Measurements from ENCODE around the gene PROX2. TPM values are rescaled to one million over a fixed set of nuclear protein-coding genes. Genes with fewer than 3 reads are reported as not detected.
A peak's percentile ranks its signal among the peaks of the same experiment; 100 is the strongest.

Gene PROX2
- total RNA-seq, 1 donor from 2014 or later: not detected

- no peak for TF ChIP-seq CTCF (IDR thresholded peaks at IDR 0.05)
- no peak for DNase-seq (ENCODE audit: low spot score in 2 of 2)
- H3K4me1 ChIP-seq: peaks cover 2 to 13% of the 10 kb centered on the region in 2 donors
- no peaks in the 10 kb centered on the region for H3K36me3 ChIP-seq
- intact Hi-C loops (cut with DNase I): loop anchor here (10.0 kb wide), 1 partner anchor 388 kb away; no protein-coding TSS in a partner anchor
- no peaks in the 10 kb centered on the region for H3K9me3 ChIP-seq
- H3K27me3 ChIP-seq: no peaks in the 10 kb centered on the region
- no peak overlapping the region for H3K4me3 ChIP-seq
- peak overlapping the region; percentile 63 to 64 for H3K27ac ChIP-seq
Observed at GRCh38 chr14:74917178-74917543, 41.2 kb upstream of the PROX2 start.

GRCh38 chr14:74915826-74916225 is 39.9 kb upstream of the PROX2 start:
- DNase-seq (ENCODE audit: low spot score in 2 of 2): no peak
- Histone ChIP-seq H3K36me3 (no peaks in the 10 kb centered on the region), H3K27ac (peak overlapping the region in 1 of 2 donors; percentile 1), H3K4me1 (peaks cover 2 to 13% of the 10 kb centered on the region in 2 donors), H3K4me3 (no peak overlapping the region), H3K27me3 (no peaks in the 10 kb centered on the region), H3K9me3 (no peaks in the 10 kb centered on the region)
- intact Hi-C loops (cut with DNase I): loop anchor here (2.0 to 10.0 kb wide), 2 partner anchors 25 to 389 kb away; no protein-coding TSS in a partner anchor
- TF ChIP-seq CTCF (IDR thresholded peaks at IDR 0.05): no peak

GRCh38 chr14:74915426-74915825 is 39.5 kb upstream of the PROX2 start:
- no peaks in the 10 kb centered on the region for H3K27me3 ChIP-seq
- H3K36me3 ChIP-seq: no peaks in the 10 kb centered on the region
- H3K4me1 ChIP-seq: peaks cover 2 to 13% of the 10 kb centered on the region in 2 donors
- intact Hi-C loops (cut with DNase I): loop anchor here (2.0 to 10.0 kb wide), 2 partner anchors 25 to 389 kb away; no protein-coding TSS in a partner anchor
- no peaks in the 10 kb centered on the region for H3K9me3 ChIP-seq
- no peak for DNase-seq (ENCODE audit: low spot score in 2 of 2)
- no peak for TF ChIP-seq CTCF (IDR thresholded peaks at IDR 0.05)
- peak overlapping the region in 1 of 2 donors; percentile 1 for H3K27ac ChIP-seq
- H3K4me3 ChIP-seq: no peak overlapping the region

GRCh38 chr14:74913986-74914573 is 38.1 kb upstream of the PROX2 start:
- no peaks in the 10 kb centered on the region for H3K27me3 ChIP-seq
- H3K9me3 ChIP-seq: no peaks in the 10 kb centered on the region
- no peaks in the 10 kb centered on the region for H3K36me3 ChIP-seq
- DNase-seq (ENCODE audit: low spot score in 2 of 2): peak in 1 of 2 donors; percentile 87
- H3K4me1 ChIP-seq: peaks cover 2 to 13% of the 10 kb centered on the region in 2 donors
- H3K4me3 ChIP-seq: no peak overlapping the region
- TF ChIP-seq CTCF (IDR thresholded peaks at IDR 0.05): peak; percentile 71 to 77 (median 74)
- intact Hi-C loops (cut with DNase I): loop anchor here (1.0 to 10.0 kb wide), 3 partner anchors 27 to 391 kb away; no protein-coding TSS in a partner anchor
- H3K27ac ChIP-seq: peak overlapping the region; percentile 12 to 27

- TF ChIP-seq CTCF (IDR thresholded peaks at IDR 0.05): no peak
- H3K27ac ChIP-seq: no peak overlapping the region
- H3K27me3 ChIP-seq: no peaks in the 10 kb centered on the region
- intact Hi-C loops (cut with DNase I): loop anchor here (10.0 kb wide), 1 partner anchor 391 kb away; no protein-coding TSS in a partner anchor
- DNase-seq (ENCODE audit: low spot score in 2 of 2): no peak
- H3K4me1 ChIP-seq: peaks cover 2 to 12% of the 10 kb centered on the region in 2 donors
- no peaks in the 10 kb centered on the region for H3K36me3 ChIP-seq
- no peaks in the 10 kb centered on the region for H3K9me3 ChIP-seq
- no peak overlapping the region for H3K4me3 ChIP-seq
Observed at GRCh38 chr14:74913393-74913910, 37.5 kb upstream of the PROX2 start.

Measured in ascending aorta (tissue), 2 donors.